MM.1S (cell line): ENCODE results near the gene ARMC12.
"Not testable (repeated sequence)": the region's sequence is repeated elsewhere in the genome, so short reads cannot be mapped to it uniquely, and the experiment has no call there.

ENCODE experiments used
- DNase-seq: peaks from one replicate; pipeline ENCODE4 v3.0.0-alpha.2; 2015
- H2AFZ ChIP-seq: fragments of 300-600 bp; sonication (generic); 2 replicates; pipeline ENCODE4 v1.6.0; 2016; ENCODE audit warnings: antibody characterized with exemption, low read length
- H3F3A ChIP-seq: fragments of 300-600 bp; sonication (generic); 2 replicates; pipeline ENCODE4 v1.6.1; 2016; ENCODE audit warnings: mild to moderate bottlenecking, antibody characterized with exemption, low read length, moderate library complexity, mixed read lengths; ENCODE audit not compliant: insufficient read depth
- H3K27ac ChIP-seq: fragments of 300-600 bp; sonication (generic); 2 replicates; pipeline ENCODE4 v1.5.1; 2016; ENCODE audit warnings: mild to moderate bottlenecking, low read length
- H3K27me3 ChIP-seq: fragments of 300-600 bp; sonication (generic); replicated peaks from 2 replicates; pipeline ENCODE4 v1.6.0; 2016; ENCODE audit warnings: low read length; ENCODE audit not compliant: insufficient read depth
- H3K36me3 ChIP-seq: fragments of 300-600 bp; sonication (generic); replicated peaks from 2 replicates; pipeline ENCODE4 v1.6.1; 2016; ENCODE audit warnings: mild to moderate bottlenecking, low read length, mixed read lengths; ENCODE audit not compliant: insufficient read depth
- H3K4me1 ChIP-seq: fragments of 300-600 bp; sonication (generic); 2 replicates; pipeline ENCODE4 v1.6.1; 2016; ENCODE audit warnings: low read length, mixed read lengths
- H3K4me2 ChIP-seq: fragments of 300-600 bp; sonication (generic); 2 replicates; pipeline ENCODE4 v1.6.0; 2016; ENCODE audit warnings: low read depth, low read length
- H3K4me3 ChIP-seq: fragments of 300-600 bp; sonication (generic); 2 replicates; pipeline ENCODE4 v1.5.1; 2016; ENCODE audit warnings: low read length, mixed read lengths
- H3K79me2 ChIP-seq: fragments of 300-600 bp; sonication (generic); 2 replicates; pipeline ENCODE4 v1.6.1; 2016; ENCODE audit warnings: mixed run types, low read length, mixed read lengths
- H3K9ac ChIP-seq: fragments of 300-600 bp; sonication (generic); 2 replicates; pipeline ENCODE4 v1.6.1; 2016; ENCODE audit warnings: low read length, mixed read lengths
- H3K9me2 ChIP-seq: fragments of 300-600 bp; sonication (generic); replicated peaks from 2 replicates; pipeline ENCODE4 v1.6.1; 2016; ENCODE audit warnings: mild to moderate bottlenecking, low read length, mixed read lengths; ENCODE audit not compliant: insufficient read depth
- H3K9me3 ChIP-seq: fragments of 300-600 bp; sonication (generic); replicated peaks from 2 replicates; pipeline ENCODE4 v1.6.1; 2016; ENCODE audit warnings: mild to moderate bottlenecking, low read length, mixed read lengths; ENCODE audit not compliant: insufficient read depth
- H4K20me1 ChIP-seq: fragments of 300-600 bp; sonication (generic); 2 replicates; pipeline ENCODE4 v1.6.1; 2016; ENCODE audit warnings: mild to moderate bottlenecking, low read length, moderate library complexity, mixed read lengths; ENCODE audit not compliant: insufficient read depth
- CTCF ChIP-seq: fragments of 300-600 bp; sonication (generic); IDR thresholded peaks from 2 replicates; pipeline ENCODE4 v1.5.1; 2016; ENCODE audit warnings: antibody characterized with exemption, low read length, mixed read lengths
- EZH2 ChIP-seq: fragments of 300-600 bp; sonication (generic); optimal IDR thresholded peaks from 2 replicates; pipeline ENCODE3; 2017; ENCODE audit warnings: low read depth, mild to moderate bottlenecking, antibody characterized with exemption, low read length, mixed read lengths
- EZH2phosphoT487 ChIP-seq: fragments of 300-600 bp; sonication (generic); IDR thresholded peaks from 2 replicates; pipeline ENCODE4 v1.6.1; 2018; ENCODE audit warnings: antibody characterized with exemption, low read length

The ARMC12 gene, protein sequence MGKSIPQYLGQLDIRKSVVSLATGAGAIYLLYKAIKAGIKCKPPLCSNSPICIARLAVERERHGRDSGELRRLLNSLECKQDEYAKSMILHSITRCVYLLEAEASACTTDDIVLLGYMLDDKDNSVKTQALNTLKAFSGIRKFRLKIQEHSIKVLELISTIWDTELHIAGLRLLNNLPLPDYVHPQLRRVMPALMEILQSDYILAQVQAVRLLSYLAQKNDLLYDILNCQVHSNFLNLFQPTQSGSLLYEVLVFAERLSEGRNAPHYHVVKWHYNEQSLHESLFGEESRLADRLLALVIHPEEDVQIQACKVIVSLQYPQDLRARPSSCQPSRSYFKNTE

DNA sequence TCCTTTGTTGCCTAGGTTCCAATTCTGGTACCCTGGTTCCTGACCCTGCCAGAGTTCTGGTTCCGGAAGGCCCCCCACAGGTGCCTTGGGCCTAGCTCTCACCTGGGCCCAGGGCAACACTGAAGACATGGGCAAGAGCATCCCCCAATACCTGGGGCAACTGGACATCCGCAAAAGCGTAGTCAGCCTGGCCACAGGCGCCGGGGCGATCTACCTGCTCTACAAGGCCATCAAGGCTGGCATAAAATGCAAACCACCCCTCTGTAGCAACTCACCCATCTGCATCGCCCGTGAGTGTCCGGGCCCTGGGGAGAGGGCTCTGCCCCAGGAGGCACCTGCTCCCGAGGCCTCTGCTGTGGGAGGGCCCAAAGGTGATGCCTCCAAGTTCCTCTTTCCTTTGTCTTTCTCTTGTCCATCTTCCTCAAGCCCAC, at the start of gene ARMC12:
ARMC12 (plus strand) TSS at position 51 of the 431 bp plus-strand sequence; CDS start at position 128, 77 bp downstream.
- Histone ChIP-seq H3F3A (peaks cover 7% of the 10 kb centered on the region), H3K27ac (no peak within 1 kb of the TSS), H3K4me3 (no peak within 1 kb of the TSS), H2AFZ (peak within 1 kb of the TSS; percentile 54; the same call in 1 of the 2 replicates), H3K9ac (no peak within 1 kb of the TSS), H3K79me2 (no peaks in the 10 kb centered on the region), H3K36me3 (no peaks in the 10 kb centered on the region), H4K20me1 (no peaks in the 10 kb centered on the region), H3K9me3 (no peaks in the 10 kb centered on the region), H3K4me2 (no peak within 1 kb of the TSS), H3K4me1 (peaks cover 7% of the 10 kb centered on the region), H3K27me3 (no peaks in the 10 kb centered on the region), H3K9me2 (no peaks in the 10 kb centered on the region)
- TF ChIP-seq EZH2 (no peak), EZH2phosphoT487 (no peak), CTCF (no peak)
- DNase-seq = no peak

- peaks cover 36% of the 10 kb centered on the region for H3K79me2 ChIP-seq
- H4K20me1 ChIP-seq = peaks cover 4% of the 10 kb centered on the region; the same call in 1 of the 2 replicates
- peak overlapping the region; percentile 47 for H2AFZ ChIP-seq
- peak overlapping the region; percentile 86 for H3K4me3 ChIP-seq
- peak; percentile 76 for DNase-seq
- no peaks in the 10 kb centered on the region for H3K9me2 ChIP-seq
- H3K27ac ChIP-seq = peak overlapping the region; percentile 33; the same call in 1 of the 2 replicates
- peak overlapping the region; percentile 76 for H3K9ac ChIP-seq
- no peaks in the 10 kb centered on the region for H3K27me3 ChIP-seq
- no peaks in the 10 kb centered on the region for H3K36me3 ChIP-seq
- TF ChIP-seq CTCF (no peak), EZH2 (no peak), EZH2phosphoT487 (no peak)
- H3K9me3 ChIP-seq = no peaks in the 10 kb centered on the region
- peak overlapping the region; percentile 68 for H3K4me2 ChIP-seq
- peaks cover 8% of the 10 kb centered on the region for H3F3A ChIP-seq
- peaks cover 4% of the 10 kb centered on the region; the same call in 1 of the 2 replicates for H3K4me1 ChIP-seq
Observed at GRCh38 chr6:35687658-35688604, 48.9 kb upstream of the ARMC12 start.

GRCh38 chr6:35688605-35689322, 48.1 kb upstream of the ARMC12 start, which contains the start of gene FKBP5:
Gene FKBP5, minus strand, starts transcription at chr6:35688915. Its CDS starts 46,091 bp downstream, at chr6:35642824.
- peak; percentile 90 for DNase-seq
- peaks cover 36% of the 10 kb centered on the region for H3K79me2 ChIP-seq
- peak within 1 kb of the TSS; percentile 76 for H2AFZ ChIP-seq
- H3K4me1 ChIP-seq = peaks cover 4% of the 10 kb centered on the region; the same call in 1 of the 2 replicates
- peak within 1 kb of the TSS; percentile 33; the same call in 1 of the 2 replicates for H3K27ac ChIP-seq
- peak within 1 kb of the TSS; percentile 76 for H3K9ac ChIP-seq
- H3K4me2 ChIP-seq = peak within 1 kb of the TSS; percentile 68
- no peaks in the 10 kb centered on the region for H3K27me3 ChIP-seq
- H3F3A ChIP-seq = peaks cover 8% of the 10 kb centered on the region
- H3K9me3 ChIP-seq = no peaks in the 10 kb centered on the region
- peaks cover 4% of the 10 kb centered on the region; the same call in 1 of the 2 replicates for H4K20me1 ChIP-seq
- H3K9me2 ChIP-seq = no peaks in the 10 kb centered on the region
- no peaks in the 10 kb centered on the region for H3K36me3 ChIP-seq
- H3K4me3 ChIP-seq = peak within 1 kb of the TSS; percentile 86
- TF ChIP-seq EZH2 (no peak), EZH2phosphoT487 (no peak), CTCF (no peak; the same call in 1 of the 2 replicates)

DNA sequence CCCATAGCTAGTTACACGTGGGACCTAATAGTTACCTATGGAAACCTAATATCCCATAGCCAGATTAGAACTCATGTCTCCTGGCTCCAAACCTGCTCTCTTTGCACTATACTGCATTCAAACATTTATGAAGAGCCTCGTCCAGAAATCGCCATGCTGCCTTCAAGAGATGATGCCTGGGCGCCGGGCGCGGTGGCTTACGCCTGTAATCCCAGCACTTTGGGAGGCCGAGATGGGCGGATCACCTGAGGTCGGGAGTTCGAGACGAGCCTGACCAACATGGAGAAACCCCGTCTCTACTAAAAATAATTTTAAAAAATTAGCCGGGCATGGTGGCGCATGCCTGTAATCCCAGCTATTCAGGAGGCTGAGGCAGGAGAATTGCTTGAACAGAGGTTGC, 46.8 kb upstream of the ARMC12 start:
- peaks cover 30% of the 10 kb centered on the region for H3K79me2 ChIP-seq
- H3K4me2 ChIP-seq, H3F3A ChIP-seq, H3K27ac ChIP-seq, H3K9me2 ChIP-seq, H3K36me3 ChIP-seq, DNase-seq, H4K20me1 ChIP-seq, H3K9me3 ChIP-seq, H3K27me3 ChIP-seq, H3K4me1 ChIP-seq, H2AFZ ChIP-seq, H3K9ac ChIP-seq, H3K4me3 ChIP-seq: not testable (repeated sequence)
